WTC11 (cell line): ENCODE results near the gene DUSP15. TPM values are rescaled to one million over a fixed set of nuclear protein-coding genes. Genes with fewer than 3 reads are reported as not detected.

Source experiments
- ATAC-seq: fragments of 200-7000 bp; cut with Tn5 transposase; 2 replicates; pipeline ENCODE4 v1.10.0; 2021; ENCODE audit warnings: mild to moderate bottlenecking, moderate library complexity
- CTCF ChIA-PET: fragments of 300-600 bp; sonication (Branson Sonifier 250); formaldehyde crosslinking; loops from one replicate; lab custom pipeline; 2021; ENCODE audit warnings: antibody characterized with exemption; lab: Charles Lee
- POLR2A ChIA-PET: fragments of 350-600 bp; sonication (Branson Sonifier 250); formaldehyde crosslinking; loops from one replicate; lab custom pipeline; 2021; ENCODE audit warnings: antibody characterized with exemption; lab: Charles Lee
- DNase-seq: peaks from one replicate; pipeline ENCODE4 v3.0.0; 2021; ENCODE audit warnings: low spot score
- H3K27ac Mint-ChIP-seq: 2 replicates; pipeline ENCODE4 v1.8.0; 2021; ENCODE audit warnings: mixed read lengths
- H3K27me3 Mint-ChIP-seq: 2 replicates; pipeline ENCODE4 v1.8.0; 2021; ENCODE audit warnings: low read depth, mild to moderate bottlenecking, moderate library complexity, mixed read lengths
- H3K36me3 Mint-ChIP-seq: 2 replicates; pipeline ENCODE4 v1.8.0; 2021; ENCODE audit warnings: mixed read lengths
- H3K4me1 Mint-ChIP-seq: 2 replicates; pipeline ENCODE4 v1.8.0; 2022; ENCODE audit warnings: mixed read lengths
- H3K4me3 Mint-ChIP-seq: 2 replicates; pipeline ENCODE4 v1.8.0; 2021; ENCODE audit warnings: mild to moderate bottlenecking, moderate library complexity, mixed read lengths
- H3K9me3 Mint-ChIP-seq: 2 replicates; pipeline ENCODE4 v1.8.0; 2021; ENCODE audit warnings: mixed read lengths
- ATF1 ChIP-seq: sonication (generic); formaldehyde crosslinking; IDR thresholded peaks from 2 replicates; pipeline ENCODE4 v1.8.1; 2023; ENCODE audit warnings: mild to moderate bottlenecking, moderate library complexity, missing genetic modification reagents
- GTF2I ChIP-seq: fragments of 250-450 bp; sonication (Bioruptor Pico); conservative IDR thresholded peaks from 2 replicates; pipeline ENCODE4 v1.4.0; 2021; ENCODE audit warnings: mild to moderate bottlenecking
- IRF2 ChIP-seq: sonication (generic); formaldehyde crosslinking; IDR thresholded peaks from 2 replicates; pipeline ENCODE4 v1.8.0; 2022; ENCODE audit warnings: low read depth, missing genetic modification reagents, borderline replicate concordance
- MXD4 ChIP-seq: fragments of 250-450 bp; sonication (Bioruptor Pico); IDR thresholded peaks from 2 replicates; pipeline ENCODE4 v1.8.0; 2021; ENCODE audit warnings: mild to moderate bottlenecking, moderate library complexity, borderline replicate concordance
- NR1H2 ChIP-seq: sonication (generic); formaldehyde crosslinking; IDR thresholded peaks from 2 replicates; pipeline ENCODE4 v1.9.0; 2021; ENCODE audit warnings: mild to moderate bottlenecking, moderate library complexity, missing genetic modification reagents
- PRRX2 ChIP-seq: fragments of 250-450 bp; sonication (Bioruptor Pico); IDR thresholded peaks from 2 replicates; pipeline ENCODE4 v1.8.0; 2021; ENCODE audit warnings: mild to moderate bottlenecking
- SMAD4 ChIP-seq: sonication (generic); formaldehyde crosslinking; IDR thresholded peaks from 2 replicates; pipeline ENCODE4 v1.8.0; 2022; ENCODE audit warnings: mild to moderate bottlenecking, missing genetic modification reagents
- TCF7 ChIP-seq: sonication (generic); formaldehyde crosslinking; IDR thresholded peaks from 2 replicates; pipeline ENCODE4 v1.8.0; 2022; ENCODE audit warnings: mild to moderate bottlenecking, low read depth, missing genetic modification reagents, moderate library complexity
- TEAD1 ChIP-seq: sonication (generic); formaldehyde crosslinking; IDR thresholded peaks from 2 replicates; pipeline ENCODE4 v1.8.0; 2022; ENCODE audit warnings: mild to moderate bottlenecking, missing genetic modification reagents
- ZNF317 ChIP-seq: sonication (generic); formaldehyde crosslinking; IDR thresholded peaks from 2 replicates; pipeline ENCODE4 v1.8.1; 2023; ENCODE audit warnings: low read depth, mild to moderate bottlenecking, moderate library complexity, missing genetic modification reagents, borderline replicate concordance
- total RNA-seq: library from RNA; stranded (reverse); gene quantifications from 3 replicates; pipeline ENCODE4 v1.2.3, GENCODE V29; 2021
- TF ChIP-seq, protein P1 (sequence below): sonication (generic); formaldehyde crosslinking; IDR thresholded peaks from 2 replicates; pipeline ENCODE4 v1.8.1; 2022; ENCODE audit warnings: mild to moderate bottlenecking, missing genetic modification reagents, moderate library complexity, borderline replicate concordance
- TF ChIP-seq, protein P2 (sequence below): sonication (generic); formaldehyde crosslinking; IDR thresholded peaks from 2 replicates; pipeline ENCODE4 v1.8.1; 2023; ENCODE audit warnings: mild to moderate bottlenecking, missing genetic modification reagents
- TF ChIP-seq, protein P3 (sequence below): sonication (generic); formaldehyde crosslinking; IDR thresholded peaks from 2 replicates; pipeline ENCODE4 v1.8.1; 2023; ENCODE audit warnings: mild to moderate bottlenecking, moderate library complexity, missing genetic modification reagents
- TF ChIP-seq, protein P4 (sequence below): fragments of 250-450 bp; sonication (Bioruptor Pico); IDR thresholded peaks from 2 replicates; pipeline ENCODE4 v2.1.2; 2022; ENCODE audit warnings: mild to moderate bottlenecking, moderate library complexity
- TF ChIP-seq, protein P5 (sequence below): sonication (generic); formaldehyde crosslinking; IDR thresholded peaks from 2 replicates; pipeline ENCODE4 v1.8.0; 2023; ENCODE audit warnings: mild to moderate bottlenecking, missing genetic modification reagents
- TF ChIP-seq, protein P6 (sequence below): fragments of 250-450 bp; sonication (Bioruptor Pico); IDR thresholded peaks from 2 replicates; pipeline ENCODE4 v1.9.0; 2021; ENCODE audit warnings: moderate library complexity, mild to moderate bottlenecking, inconsistent platforms, borderline replicate concordance
- TF ChIP-seq, protein P7 (sequence below): fragments of 250-450 bp; sonication (Bioruptor Pico); IDR thresholded peaks from 2 replicates; pipeline ENCODE4 v1.9.0; 2021; ENCODE audit warnings: mild to moderate bottlenecking
- TF ChIP-seq, protein P8 (sequence below): sonication (generic); formaldehyde crosslinking; IDR thresholded peaks from 2 replicates; pipeline ENCODE4 v1.8.1; 2023; ENCODE audit warnings: mild to moderate bottlenecking, missing genetic modification reagents

DUSP15 gene
- total RNA-seq, 1 experiment from 2014 or later = 1.7 TPM

DNA sequence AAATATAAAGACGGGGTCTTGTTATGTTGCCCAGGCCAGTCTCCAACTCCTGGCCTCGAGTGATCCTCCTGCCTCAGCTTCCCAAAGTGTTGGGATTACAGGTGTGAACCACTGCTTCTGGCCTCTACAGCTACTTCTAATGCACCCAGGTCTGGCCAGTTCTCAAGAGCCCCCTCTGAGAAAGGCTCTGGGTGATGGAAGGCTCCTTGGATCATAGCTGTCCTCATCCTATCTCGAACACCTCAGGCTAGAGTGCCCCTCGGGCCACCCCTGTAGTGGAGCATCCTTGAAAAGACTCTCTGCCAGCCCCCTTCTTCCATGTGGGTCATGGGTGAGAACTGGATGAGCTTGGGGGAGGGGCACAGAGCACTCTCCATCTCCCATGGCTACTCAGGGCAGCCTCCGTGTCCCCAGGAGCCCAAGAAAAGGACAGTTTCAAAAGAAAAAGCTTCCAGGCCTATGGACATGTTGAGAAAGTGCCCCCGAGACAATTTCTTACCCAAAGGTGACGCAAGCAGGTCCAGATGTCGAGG, 51.9 kb downstream of the DUSP15 start (continued):
- TF ChIP-seq, protein P1, sequence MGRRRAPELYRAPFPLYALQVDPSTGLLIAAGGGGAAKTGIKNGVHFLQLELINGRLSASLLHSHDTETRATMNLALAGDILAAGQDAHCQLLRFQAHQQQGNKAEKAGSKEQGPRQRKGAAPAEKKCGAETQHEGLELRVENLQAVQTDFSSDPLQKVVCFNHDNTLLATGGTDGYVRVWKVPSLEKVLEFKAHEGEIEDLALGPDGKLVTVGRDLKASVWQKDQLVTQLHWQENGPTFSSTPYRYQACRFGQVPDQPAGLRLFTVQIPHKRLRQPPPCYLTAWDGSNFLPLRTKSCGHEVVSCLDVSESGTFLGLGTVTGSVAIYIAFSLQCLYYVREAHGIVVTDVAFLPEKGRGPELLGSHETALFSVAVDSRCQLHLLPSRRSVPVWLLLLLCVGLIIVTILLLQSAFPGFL (CRISPR knock-in tag) = no peak
- TF ChIP-seq, protein P2, sequence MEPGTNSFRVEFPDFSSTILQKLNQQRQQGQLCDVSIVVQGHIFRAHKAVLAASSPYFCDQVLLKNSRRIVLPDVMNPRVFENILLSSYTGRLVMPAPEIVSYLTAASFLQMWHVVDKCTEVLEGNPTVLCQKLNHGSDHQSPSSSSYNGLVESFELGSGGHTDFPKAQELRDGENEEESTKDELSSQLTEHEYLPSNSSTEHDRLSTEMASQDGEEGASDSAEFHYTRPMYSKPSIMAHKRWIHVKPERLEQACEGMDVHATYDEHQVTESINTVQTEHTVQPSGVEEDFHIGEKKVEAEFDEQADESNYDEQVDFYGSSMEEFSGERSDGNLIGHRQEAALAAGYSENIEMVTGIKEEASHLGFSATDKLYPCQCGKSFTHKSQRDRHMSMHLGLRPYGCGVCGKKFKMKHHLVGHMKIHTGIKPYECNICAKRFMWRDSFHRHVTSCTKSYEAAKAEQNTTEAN (CRISPR knock-in tag) = no peak
- TF ChIP-seq GTF2I (CRISPR knock-in tag) (no peak), NR1H2 (CRISPR knock-in tag) (no peak)

DNA sequence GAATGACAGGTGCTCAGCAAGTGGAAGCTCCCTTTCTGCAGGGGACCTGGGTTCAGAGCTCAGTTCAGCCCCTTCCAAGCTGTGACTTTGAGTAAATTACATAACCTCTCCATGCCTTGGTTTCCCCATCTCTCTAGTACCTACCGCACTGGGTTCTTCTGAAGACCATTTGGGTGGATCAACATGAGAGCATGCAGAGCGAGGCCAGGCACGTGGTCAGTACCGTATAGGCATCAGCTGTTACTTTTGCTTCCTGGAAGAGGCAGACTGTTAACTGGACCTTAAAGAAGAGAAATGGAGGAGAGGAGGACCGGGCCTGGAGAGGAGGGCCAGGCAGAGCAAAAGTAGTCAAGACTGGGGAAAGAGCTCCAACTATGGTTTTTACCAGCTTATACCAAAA, 52.9 kb downstream of the DUSP15 start:
- no peaks in the 10 kb centered on the region for H3K27me3 Mint-ChIP-seq
- TF ChIP-seq SMAD4 = no peak
- TF ChIP-seq, protein P3, sequence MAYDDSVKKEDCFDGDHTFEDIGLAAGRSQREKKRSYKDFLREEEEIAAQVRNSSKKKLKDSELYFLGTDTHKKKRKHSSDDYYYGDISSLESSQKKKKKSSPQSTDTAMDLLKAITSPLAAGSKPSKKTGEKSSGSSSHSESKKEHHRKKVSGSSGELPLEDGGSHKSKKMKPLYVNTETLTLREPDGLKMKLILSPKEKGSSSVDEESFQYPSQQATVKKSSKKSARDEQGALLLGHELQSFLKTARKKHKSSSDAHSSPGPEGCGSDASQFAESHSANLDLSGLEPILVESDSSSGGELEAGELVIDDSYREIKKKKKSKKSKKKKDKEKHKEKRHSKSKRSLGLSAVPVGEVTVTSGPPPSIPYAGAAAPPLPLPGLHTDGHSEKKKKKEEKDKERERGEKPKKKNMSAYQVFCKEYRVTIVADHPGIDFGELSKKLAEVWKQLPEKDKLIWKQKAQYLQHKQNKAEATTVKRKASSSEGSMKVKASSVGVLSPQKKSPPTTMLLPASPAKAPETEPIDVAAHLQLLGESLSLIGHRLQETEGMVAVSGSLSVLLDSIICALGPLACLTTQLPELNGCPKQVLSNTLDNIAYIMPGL (CRISPR knock-in tag) = no peak
- no peak for TF ChIP-seq MXD4 (CRISPR knock-in tag)
- TF ChIP-seq TEAD1 = no peak
- no peak for TF ChIP-seq TCF7 (CRISPR knock-in tag)
- no peak for TF ChIP-seq PRRX2 (CRISPR knock-in tag)
- TF ChIP-seq, protein P4, sequence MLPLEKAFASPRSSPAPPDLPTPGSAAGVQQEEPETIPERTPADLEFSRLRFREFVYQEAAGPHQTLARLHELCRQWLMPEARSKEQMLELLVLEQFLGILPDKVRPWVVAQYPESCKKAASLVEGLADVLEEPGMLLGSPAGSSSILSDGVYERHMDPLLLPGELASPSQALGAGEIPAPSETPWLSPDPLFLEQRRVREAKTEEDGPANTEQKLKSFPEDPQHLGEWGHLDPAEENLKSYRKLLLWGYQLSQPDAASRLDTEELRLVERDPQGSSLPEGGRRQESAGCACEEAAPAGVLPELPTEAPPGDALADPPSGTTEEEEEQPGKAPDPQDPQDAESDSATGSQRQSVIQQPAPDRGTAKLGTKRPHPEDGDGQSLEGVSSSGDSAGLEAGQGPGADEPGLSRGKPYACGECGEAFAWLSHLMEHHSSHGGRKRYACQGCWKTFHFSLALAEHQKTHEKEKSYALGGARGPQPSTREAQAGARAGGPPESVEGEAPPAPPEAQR = no peak
- no peak for TF ChIP-seq ATF1 (CRISPR knock-in tag)
- TF ChIP-seq, protein P5, sequence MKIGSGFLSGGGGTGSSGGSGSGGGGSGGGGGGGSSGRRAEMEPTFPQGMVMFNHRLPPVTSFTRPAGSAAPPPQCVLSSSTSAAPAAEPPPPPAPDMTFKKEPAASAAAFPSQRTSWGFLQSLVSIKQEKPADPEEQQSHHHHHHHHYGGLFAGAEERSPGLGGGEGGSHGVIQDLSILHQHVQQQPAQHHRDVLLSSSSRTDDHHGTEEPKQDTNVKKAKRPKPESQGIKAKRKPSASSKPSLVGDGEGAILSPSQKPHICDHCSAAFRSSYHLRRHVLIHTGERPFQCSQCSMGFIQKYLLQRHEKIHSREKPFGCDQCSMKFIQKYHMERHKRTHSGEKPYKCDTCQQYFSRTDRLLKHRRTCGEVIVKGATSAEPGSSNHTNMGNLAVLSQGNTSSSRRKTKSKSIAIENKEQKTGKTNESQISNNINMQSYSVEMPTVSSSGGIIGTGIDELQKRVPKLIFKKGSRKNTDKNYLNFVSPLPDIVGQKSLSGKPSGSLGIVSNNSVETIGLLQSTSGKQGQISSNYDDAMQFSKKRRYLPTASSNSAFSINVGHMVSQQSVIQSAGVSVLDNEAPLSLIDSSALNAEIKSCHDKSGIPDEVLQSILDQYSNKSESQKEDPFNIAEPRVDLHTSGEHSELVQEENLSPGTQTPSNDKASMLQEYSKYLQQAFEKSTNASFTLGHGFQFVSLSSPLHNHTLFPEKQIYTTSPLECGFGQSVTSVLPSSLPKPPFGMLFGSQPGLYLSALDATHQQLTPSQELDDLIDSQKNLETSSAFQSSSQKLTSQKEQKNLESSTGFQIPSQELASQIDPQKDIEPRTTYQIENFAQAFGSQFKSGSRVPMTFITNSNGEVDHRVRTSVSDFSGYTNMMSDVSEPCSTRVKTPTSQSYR (CRISPR knock-in tag) = no peak
- H3K27ac Mint-ChIP-seq = no peak overlapping the region
- H3K36me3 Mint-ChIP-seq = no peaks in the 10 kb centered on the region
- ChIA-PET CTCF (interaction anchor here (0.7 to 3.5 kb wide), 3 partner anchors 29 to 274 kb away, joined by 4 to 23 read pairs (median 4); no protein-coding TSS in a partner anchor), POLR2A (no interaction called here)
- H3K4me1 Mint-ChIP-seq = peaks cover 9% of the 10 kb centered on the region
- DNase-seq (no peak), ATAC-seq (no peak)
- no peaks in the 10 kb centered on the region for H3K9me3 Mint-ChIP-seq
- no peak overlapping the region for H3K4me3 Mint-ChIP-seq

DNA sequence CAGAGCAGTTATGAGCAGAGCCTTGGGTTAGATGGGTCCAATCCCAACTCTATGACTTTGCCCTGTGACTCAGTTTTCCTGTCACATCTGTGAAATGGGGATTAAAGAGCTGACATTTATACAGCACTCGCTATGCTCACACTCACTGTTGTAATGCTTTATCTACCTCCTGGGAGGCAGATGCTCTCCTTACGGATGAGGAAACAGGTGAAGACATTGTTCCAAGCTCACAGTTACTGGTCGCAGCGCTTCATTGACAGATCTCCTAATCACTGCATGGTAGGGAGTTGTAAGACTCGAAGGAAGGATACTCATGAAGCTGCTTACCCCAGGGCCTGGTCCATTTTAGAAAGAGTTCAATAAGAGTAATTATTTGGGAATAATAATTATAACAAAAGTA, 54.1 kb downstream of the DUSP15 start:
- Mint-ChIP-seq H3K27me3 (no peaks in the 10 kb centered on the region), H3K36me3 (no peaks in the 10 kb centered on the region), H3K9me3 (no peaks in the 10 kb centered on the region), H3K4me1 (peaks cover 5% of the 10 kb centered on the region), H3K27ac (no peak overlapping the region), H3K4me3 (no peak overlapping the region)
- DNase-seq (no peak), ATAC-seq (no peak)
- TF ChIP-seq IRF2 (CRISPR knock-in tag) = no peak
- TF ChIP-seq, protein P6, sequence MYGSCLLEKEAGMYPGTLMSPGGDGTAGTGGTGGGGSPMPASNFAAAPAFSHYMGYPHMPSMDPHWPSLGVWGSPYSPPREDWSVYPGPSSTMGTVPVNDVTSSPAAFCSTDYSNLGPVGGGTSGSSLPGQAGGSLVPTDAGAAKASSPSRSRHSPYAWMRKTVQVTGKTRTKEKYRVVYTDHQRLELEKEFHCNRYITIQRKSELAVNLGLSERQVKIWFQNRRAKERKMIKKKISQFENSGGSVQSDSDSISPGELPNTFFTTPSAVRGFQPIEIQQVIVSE (CRISPR knock-in tag) = no peak
- TF ChIP-seq ZNF317 (CRISPR knock-in tag) = no peak
- TF ChIP-seq, protein P7, sequence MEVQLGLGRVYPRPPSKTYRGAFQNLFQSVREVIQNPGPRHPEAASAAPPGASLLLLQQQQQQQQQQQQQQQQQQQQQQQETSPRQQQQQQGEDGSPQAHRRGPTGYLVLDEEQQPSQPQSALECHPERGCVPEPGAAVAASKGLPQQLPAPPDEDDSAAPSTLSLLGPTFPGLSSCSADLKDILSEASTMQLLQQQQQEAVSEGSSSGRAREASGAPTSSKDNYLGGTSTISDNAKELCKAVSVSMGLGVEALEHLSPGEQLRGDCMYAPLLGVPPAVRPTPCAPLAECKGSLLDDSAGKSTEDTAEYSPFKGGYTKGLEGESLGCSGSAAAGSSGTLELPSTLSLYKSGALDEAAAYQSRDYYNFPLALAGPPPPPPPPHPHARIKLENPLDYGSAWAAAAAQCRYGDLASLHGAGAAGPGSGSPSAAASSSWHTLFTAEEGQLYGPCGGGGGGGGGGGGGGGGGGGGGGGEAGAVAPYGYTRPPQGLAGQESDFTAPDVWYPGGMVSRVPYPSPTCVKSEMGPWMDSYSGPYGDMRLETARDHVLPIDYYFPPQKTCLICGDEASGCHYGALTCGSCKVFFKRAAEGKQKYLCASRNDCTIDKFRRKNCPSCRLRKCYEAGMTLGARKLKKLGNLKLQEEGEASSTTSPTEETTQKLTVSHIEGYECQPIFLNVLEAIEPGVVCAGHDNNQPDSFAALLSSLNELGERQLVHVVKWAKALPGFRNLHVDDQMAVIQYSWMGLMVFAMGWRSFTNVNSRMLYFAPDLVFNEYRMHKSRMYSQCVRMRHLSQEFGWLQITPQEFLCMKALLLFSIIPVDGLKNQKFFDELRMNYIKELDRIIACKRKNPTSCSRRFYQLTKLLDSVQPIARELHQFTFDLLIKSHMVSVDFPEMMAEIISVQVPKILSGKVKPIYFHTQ (CRISPR knock-in tag) = no peak
- TF ChIP-seq, protein P8, sequence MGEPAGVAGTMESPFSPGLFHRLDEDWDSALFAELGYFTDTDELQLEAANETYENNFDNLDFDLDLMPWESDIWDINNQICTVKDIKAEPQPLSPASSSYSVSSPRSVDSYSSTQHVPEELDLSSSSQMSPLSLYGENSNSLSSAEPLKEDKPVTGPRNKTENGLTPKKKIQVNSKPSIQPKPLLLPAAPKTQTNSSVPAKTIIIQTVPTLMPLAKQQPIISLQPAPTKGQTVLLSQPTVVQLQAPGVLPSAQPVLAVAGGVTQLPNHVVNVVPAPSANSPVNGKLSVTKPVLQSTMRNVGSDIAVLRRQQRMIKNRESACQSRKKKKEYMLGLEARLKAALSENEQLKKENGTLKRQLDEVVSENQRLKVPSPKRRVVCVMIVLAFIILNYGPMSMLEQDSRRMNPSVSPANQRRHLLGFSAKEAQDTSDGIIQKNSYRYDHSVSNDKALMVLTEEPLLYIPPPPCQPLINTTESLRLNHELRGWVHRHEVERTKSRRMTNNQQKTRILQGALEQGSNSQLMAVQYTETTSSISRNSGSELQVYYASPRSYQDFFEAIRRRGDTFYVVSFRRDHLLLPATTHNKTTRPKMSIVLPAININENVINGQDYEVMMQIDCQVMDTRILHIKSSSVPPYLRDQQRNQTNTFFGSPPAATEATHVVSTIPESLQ (CRISPR knock-in tag) = no peak
- ChIA-PET POLR2A (no interaction called here), CTCF (interaction anchor here (0.5 to 3.5 kb wide), 7 partner anchors 20 to 275 kb away, joined by 3 to 23 read pairs (median 4); no protein-coding TSS in a partner anchor)
